Measurements from ENCODE around the gene SIRT3.
"Not testable (repeated sequence)": the region's sequence is repeated elsewhere in the genome, so short reads cannot be mapped to it uniquely, and the experiment has no call there.

Gene SIRT3

GRCh38 chr11:269146-269890 lies 33.2 kb upstream of the SIRT3 start:
- DNase-seq (ENCODE audit: low read depth) = peak; percentile 26

GRCh38 chr11:268716-269145 lies 32.6 kb upstream of the SIRT3 start:
- not testable (repeated sequence) for H3K4me3 ChIP-seq (ENCODE audit: low read depth, low read length)
- TF ChIP-seq CTCF (conservative IDR thresholded peaks at IDR 0.05; ENCODE audit: low read depth, low read length) = peak; percentile 22
- peak; percentile 64 for DNase-seq (ENCODE audit: low read depth)

More at GRCh38 chr11:269146-269890, 33.2 kb upstream of the SIRT3 start:
- TF ChIP-seq CTCF (conservative IDR thresholded peaks at IDR 0.05; ENCODE audit: low read depth, low read length) = no peak
- peak overlapping the region; percentile 35 for H3K4me3 ChIP-seq (ENCODE audit: low read depth, low read length)

- no peak for TF ChIP-seq CTCF (conservative IDR thresholded peaks at IDR 0.05; ENCODE audit: low read depth, low read length)
- DNase-seq (ENCODE audit: low read depth) = no peak
- H3K4me3 ChIP-seq (ENCODE audit: low read depth, low read length) = no peak overlapping the region
Measured at GRCh38 chr11:267491-267994, 31.4 kb upstream of the SIRT3 start.

GRCh38 chr11:266676-267439 lies 30.7 kb upstream of the SIRT3 start:
- no peak for TF ChIP-seq CTCF (conservative IDR thresholded peaks at IDR 0.05; ENCODE audit: low read depth, low read length)
- no peak overlapping the region for H3K4me3 ChIP-seq (ENCODE audit: low read depth, low read length)
- DNase-seq (ENCODE audit: low read depth) = no peak

GRCh38 chr11:261624-262023 lies 25.5 kb upstream of the SIRT3 start:
- no peak overlapping the region for H3K4me3 ChIP-seq (ENCODE audit: low read depth, low read length)
- no peak for TF ChIP-seq CTCF (conservative IDR thresholded peaks at IDR 0.05; ENCODE audit: low read depth, low read length)
- no peak for DNase-seq (ENCODE audit: low read depth)

- DNase-seq (ENCODE audit: low read depth) = no peak
- H3K4me3 ChIP-seq (ENCODE audit: low read depth, low read length) = no peak overlapping the region
- no peak for TF ChIP-seq CTCF (conservative IDR thresholded peaks at IDR 0.05; ENCODE audit: low read depth, low read length)
Measured at GRCh38 chr11:259413-259812, 23.3 kb upstream of the SIRT3 start.
